ENCODE measurements around the gene INHBB.
A peak's percentile ranks its signal among the peaks of the same experiment; 100 is the strongest.
"Not testable (repeated sequence)": the region's sequence is repeated elsewhere in the genome, so short reads cannot be mapped to it uniquely, and the experiment has no call there.

INHBB gene

DNA sequence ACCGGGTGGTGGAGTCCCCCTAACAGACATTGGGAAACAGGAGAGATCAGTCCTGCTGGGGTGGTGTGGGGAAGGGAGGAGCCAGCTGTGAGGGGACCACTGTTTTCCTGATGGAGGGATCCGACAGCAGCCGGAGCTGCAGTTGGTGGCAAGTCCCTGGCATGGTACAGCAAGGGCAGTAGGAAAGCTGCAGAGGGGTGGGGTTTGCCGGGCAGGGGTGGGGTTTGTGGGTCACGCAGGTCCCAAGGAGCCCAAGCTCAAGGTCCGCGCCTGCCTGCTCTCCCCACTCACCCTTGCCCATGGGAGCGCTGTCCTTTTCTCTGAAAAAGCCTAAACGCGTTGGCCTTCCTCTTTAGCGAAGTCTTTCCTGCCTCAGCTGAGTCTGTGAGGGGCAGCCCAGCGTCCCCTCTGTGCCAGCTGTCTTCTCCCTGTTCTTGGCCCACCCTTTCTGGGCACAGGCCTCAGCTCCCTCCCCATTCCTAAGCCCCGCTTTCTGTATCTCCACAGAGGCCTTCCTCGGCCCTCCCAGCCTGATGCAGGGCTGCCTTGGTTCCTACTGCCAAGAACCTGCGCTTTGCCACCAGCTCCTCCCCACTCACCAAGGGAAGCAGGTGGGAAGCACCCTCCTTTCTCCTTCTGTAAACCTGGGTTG lies 29.3 kb upstream of the INHBB start:
- no peak for DNase-seq (ENCODE audit: low read depth)

DNA sequence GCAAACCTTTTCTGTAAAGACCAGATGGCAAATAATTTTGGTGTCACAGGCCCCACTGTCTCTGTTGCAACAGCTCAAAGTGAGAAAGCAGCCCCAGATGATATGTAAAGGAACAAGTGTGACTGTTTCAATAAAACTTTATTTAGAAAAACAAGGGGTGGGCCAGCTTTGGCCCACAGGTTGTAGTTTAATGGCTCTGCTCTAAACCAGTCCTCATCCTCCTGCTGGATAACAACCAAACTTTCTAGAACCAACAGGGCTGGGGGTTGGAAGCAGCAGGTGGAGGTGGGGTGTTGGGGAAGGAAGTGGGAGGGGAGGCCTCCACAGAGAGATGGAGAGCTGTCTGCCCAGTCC lies 28.8 kb upstream of the INHBB start:
- DNase-seq (ENCODE audit: low read depth), result no peak

DNA sequence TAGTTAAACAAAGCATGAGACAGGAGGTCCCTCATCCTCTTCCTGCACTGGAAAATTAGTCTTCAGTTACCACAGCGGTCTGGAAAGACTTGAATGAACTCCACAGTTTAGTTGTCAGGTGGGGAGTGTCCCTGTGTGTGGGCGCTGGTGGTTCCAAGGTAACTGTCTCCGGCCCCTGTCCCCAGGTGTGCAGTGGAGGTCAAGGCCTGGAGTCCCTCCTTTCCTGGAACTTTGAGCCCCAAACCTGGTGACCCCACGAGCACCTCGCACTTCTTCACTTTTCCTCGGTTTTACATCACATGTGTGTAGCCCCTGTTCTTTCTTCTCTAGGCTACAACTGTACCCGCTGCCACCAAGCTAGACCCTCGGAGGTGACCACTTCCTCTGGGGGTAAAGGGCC lies 28.0 kb upstream of the INHBB start:
- no peak for DNase-seq (ENCODE audit: low read depth)

DNA sequence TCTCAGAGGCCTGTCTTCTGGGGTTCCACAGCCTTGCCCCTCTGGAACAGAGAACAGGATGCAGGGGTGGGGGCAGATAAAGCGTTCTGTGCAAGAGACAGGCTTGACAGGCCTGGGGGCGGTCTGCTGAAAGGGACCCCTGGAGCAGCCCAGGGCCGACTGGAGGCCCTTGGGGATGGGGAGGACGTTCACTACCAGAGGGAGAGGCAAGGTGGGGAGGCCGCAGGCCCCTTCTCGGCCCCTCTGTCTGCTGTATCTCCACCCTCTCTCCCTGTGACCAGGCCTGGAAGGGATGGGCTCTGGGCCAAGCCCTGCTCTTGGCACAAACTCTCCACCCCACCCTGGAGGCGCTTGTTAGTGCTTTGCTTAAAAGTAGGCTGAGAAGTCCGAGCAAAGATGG lies 27.3 kb upstream of the INHBB start:
- no peak for DNase-seq (ENCODE audit: low read depth)

DNA sequence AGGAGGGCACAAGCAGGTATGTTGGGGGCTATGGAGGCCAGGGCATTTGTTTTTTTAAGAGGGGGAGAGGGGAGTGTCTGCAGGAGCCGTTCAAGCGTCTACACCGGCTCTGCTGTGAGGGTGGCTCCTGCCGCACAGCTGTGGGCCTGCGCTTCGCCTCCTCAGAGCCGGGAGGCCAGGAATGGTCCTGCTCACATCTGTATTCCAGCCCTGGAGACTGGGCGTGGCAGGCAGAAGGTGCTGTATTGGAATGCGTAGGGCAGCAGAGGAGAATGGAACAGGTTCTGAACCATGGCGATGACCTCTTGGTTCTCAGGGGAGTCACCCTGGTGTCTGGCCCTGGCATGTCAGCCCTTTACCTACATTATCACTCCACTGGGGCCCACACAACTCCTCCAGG lies 26.8 kb upstream of the INHBB start:
- no peak for DNase-seq (ENCODE audit: low read depth)

DNA sequence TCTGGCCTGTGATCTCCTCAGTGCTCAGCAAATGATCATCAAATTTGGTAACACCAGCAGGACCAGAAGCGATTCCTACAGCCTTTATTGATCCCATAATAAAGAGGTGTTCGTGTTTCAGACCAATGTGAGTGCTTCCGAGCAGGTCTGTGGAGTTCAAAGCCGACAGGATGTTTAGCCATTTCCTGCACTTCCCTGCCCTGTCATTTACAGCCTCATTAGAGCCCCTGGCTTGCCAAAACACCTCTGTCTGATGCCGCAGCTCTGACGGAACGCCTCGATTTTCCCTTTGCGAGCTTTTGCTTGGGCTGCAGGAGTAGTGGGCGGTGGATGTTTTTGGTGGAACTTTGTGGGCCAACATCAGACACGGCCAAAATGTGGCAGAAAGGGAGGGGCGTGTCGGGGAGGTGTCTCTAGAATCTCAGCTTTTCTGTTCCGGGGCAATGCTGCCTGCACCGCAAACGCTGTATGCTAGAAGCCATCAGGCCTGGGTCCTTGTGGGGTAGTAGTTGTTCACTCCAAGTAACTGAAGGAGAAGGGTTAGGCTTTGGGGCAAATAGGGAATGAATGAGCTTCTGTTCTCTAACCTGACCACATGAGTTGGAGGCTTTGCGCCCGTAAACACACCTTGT lies 26.1 kb upstream of the INHBB start:
- no peak for DNase-seq (ENCODE audit: low read depth)

DNA sequence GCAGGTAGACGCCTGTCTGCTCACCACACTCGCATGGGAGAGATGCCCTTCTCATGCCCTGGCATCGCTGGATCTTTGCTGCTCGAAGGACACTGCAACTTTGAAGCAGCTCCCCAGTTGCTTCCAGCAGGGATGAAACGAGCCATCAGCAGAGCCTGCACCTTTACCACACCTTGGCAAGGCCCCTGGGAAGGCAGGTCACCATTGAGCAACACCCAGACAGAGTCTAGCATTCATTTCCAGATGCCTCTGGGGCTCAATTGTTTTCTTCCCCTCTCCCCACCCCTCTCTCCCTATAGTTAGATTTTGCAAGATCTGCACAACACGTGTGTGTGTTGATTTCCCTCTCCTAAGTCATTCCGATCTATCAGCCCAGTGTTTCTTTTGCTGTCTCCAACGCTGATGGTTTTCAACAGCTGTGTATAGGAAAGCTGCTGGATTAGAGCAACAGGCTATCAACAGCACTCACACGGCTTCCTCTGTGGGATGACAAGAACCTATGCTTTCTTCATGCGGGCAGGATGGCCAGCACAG lies 25.6 kb upstream of the INHBB start:
- DNase-seq (ENCODE audit: low read depth), result no peak

DNA sequence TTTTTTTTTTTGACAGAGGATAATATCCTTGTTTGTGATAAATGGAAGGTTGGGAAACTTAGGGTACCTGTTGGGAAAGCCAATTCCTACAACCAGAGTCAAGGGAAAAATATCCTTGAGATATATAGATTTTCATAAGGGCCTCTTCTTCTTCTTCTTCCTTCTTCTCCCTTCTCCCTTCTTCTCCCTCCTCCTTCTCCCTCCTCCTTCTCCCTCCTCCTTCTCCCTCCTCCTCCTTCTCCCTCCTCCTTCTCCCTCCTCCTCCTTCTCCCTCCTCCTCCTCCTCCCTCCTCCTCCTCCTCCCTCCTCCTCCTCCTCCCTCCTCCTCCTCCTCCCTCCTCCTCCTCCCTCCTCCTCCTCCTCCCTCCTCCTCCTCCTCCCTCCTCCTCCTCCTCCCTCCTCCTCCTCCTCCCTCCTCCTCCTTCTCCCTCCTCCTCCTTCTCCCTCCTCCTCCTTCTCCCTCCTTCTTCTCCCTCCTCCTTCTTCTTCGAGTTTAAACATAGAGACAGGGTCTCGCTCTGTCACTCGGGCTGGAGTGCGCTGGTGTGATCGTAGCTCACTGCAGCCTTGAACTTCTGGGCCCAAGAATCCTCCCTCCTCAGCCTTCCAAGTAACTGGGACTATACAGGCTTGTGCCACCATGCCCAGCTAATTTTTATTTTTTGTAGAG lies 24.9 kb upstream of the INHBB start:
- not testable (repeated sequence) for DNase-seq (ENCODE audit: low read depth)

DNA sequence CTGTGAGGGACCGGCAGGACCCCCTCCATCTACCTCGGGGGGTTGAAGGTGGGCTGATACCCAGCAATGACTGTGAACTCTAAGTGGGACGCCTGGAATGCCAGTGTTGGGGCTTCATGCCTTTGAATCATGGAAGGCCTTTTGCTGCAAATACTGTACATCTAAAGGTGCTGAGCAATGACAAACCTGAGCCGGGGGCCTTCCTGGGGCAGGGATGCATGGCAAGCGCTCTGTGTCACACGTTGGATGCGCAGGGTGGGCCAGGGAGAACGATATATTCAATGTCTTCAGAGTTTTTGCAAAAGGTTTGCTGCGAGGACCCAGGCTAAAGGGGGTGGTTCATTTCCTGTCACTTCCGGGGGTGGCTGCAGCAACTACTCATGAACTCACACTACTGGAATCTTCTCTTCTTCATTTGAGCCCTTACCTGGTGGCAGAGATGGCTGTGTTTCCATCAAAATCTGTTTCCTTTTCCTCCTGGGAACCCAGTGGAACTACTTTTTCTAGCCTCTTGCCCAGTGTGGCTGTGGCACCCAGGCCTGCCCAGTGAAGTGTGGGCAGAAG lies 24.1 kb upstream of the INHBB start:
- DNase-seq (ENCODE audit: low read depth), result no peak

DNA sequence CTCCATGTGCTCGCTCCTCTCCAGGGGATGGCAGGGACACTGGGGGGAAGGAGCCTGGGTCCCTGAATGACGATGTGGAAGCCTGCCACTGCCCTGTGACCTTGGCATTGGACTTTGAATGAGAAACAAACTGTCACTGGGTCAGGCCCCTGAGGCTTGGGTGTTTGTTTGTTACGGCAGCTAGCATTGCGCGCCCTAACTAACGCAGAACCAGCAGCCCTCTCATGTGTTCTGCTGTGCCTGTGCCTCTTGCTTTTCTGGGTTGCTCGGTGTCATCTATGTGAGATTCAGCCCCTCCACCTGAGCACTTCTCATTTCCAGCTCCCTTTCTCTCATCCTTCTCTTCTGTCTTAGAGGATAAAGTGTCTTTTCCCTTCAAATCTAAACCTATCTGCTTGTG lies 23.6 kb upstream of the INHBB start:
- no peak for DNase-seq (ENCODE audit: low read depth)

DNA sequence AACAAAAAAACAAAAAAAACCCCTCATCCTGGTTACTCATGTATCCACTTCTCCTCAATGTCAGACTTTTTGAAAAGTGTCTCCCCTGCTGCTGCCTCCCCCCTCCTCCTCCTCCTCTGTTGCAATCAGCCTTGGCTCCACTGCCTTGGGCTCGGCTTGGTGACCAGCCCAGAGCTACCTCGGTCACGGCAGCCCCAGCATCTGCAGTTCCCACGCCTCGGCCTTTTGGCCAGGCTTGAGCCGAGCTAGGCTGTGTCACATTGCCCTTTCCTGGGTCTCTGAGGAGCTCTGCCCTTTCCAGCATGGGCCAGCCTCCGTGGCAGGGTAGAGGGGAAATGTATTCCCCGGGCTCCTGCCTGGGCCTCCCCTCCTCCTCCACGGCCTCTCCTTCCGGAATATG lies 22.7 kb upstream of the INHBB start:
- DNase-seq (ENCODE audit: low read depth), result peak; percentile 65

DNA sequence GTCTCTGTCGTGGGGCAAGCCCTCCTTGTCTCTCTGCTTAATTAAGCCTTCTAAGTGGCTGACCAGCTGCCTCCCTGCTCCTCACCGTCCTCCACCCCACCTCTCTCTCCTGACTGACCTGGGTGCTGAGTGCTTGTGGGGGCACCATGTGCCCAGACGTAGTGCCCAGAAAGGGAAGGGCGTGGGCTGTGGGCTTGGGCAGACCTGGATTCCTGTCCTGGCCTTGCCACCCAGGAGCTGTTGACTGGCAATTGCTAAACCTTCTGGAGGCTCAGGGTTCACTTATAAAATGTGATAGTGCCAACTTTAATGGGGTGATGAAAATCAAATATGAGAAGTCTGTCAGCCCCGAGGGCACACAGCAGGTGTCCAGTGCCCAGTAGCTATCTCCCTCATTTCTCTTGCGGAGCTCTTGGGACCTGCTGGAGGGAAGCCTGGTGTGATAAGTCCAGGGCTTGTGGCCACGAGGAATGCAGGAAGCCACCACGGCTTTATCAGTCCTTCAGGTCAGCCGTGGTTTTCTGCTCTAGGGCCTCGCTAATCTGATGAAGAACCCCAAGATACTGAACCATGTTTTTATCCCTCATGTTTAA lies 22.0 kb upstream of the INHBB start:
- DNase-seq (ENCODE audit: low read depth), result no peak

DNA sequence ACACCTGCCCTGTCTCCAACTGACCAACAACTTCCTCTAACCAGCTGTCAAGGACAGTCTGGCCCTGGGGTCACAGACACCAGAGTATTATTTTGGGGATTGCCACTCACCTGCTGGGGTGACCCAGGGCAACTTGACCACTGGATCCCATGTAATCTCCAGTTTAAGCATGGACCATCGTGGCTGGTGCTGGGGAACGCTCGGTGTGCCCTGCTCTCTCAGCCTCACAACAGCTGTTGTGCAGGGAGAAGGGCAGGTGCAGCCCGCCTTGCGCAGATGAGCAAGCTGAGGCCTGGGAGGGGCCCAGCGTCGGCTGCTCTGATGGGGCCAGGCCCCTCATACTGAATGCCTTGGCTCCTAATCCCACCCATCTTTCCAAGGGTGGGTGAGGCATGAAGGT lies 21.0 kb upstream of the INHBB start:
- DNase-seq (ENCODE audit: low read depth), result no peak

DNA sequence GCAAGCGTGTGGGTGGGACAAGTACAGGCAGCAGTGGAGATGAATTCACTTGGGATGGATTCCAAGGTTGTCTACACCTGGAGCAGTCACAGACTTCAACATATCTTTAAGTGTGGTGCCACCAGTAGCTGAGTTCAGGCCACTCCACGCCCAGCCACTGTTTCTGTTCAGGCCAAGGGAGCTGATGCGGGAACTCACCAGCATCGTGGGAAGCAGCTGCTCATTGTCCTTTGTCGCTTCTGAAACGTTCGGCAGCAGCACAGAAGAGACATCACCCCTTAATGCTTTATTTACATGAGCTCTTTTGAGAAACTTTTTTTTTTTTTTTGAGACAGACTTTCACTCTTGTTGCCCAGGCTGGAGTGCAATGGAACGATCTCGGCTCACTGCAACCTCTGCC lies 19.9 kb upstream of the INHBB start:
- DNase-seq (ENCODE audit: low read depth), result no peak

DNA sequence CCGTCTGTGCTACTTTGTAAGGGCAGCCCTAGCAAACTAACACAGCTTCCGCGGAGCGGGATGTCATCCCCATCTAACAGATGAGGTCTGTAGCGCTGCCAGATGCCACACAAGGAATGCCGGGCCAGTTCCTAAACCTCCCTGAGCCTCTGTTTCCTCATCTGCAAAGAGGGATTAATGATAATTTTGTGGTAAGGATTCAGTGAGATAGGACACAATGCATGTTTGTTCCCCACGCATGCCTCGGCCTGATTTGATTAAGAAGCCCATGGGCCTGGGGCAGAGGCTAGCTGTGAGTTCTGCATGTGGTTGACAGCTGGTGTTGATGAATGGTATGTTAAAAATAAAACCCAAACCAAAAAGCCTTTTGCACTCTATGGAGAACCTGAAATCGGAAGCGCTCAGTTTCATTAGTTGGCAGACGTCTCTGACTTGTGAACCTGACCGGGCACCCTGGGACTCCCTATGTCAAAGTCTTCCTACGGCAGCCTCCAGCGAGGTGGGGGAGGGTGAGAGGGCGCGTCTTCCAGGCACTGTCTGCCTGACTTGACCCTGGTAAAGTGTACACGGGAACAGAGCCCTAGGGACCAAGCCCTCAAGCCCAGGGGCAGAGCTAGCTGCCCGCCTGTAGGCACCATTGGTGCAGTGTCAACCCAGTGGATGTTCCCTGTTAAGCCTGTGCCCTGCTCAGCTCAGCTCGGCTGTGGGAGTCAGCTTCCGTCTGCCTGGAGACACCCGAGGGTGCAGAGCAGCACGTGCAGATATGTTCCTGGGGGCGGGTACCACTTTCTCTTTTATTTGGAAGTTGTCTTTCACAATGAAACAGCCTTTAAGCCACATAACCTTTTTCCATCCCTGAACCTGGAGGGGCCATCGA lies 14.8 kb upstream of the INHBB start:
- no peak for DNase-seq (ENCODE audit: low read depth)

DNA sequence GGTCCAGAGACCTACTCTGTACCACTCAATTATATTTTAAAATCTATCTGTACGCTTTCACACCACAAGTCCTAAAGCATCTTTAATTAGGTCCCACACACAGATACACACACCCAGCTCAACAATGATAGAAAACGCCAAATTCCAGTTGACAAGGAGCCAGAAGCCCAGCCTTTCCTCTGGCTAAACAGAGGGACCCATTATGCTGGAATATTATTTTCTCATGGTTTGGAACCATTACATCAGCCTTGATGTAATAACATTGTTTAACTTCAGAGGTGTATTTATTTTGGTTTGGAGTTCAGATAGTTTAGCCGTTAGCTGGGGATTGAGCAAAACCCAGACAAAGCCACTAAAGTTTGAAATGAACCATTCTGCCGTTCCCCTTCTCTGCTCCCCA lies 14.0 kb upstream of the INHBB start:
- no peak for DNase-seq (ENCODE audit: low read depth)

DNA sequence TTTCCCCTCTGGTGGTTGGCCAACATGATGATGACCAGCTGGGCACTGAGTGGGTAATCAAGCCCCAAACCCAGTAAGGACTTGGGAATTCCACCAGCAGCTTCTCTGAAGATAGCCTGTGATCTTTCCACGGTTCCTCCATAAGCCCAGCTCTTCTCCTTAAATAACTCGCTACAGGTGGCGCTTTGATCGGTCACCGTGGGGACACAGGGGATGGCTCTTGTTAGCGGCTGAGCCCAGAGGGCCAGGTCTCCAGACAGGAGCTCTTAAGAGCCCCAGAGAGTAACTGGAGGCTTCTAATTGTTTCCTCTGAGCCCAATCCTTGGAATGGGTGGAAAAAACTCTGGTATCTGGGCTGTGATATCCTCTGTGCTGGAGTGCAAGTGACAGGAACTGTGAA lies 13.6 kb upstream of the INHBB start:
- DNase-seq (ENCODE audit: low read depth), result no peak

DNA sequence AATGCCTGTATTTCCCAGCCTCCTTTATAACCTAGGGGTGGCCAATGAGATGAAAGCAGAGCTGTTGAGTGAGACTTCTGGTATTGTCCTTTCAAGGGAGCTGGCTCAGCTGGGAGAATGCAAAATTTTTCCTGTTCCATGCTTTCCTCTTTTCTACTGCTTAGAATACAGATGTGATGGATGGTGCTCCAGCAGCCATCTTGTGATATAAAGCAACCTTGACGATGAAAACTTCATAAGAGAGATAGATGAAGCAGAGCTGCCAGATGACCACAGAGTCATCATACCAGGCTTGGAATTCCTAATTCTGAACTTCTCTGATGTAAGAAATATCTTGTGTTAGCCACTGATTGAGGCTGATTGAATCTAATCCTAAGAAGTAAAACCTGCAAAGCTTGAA lies 11.9 kb upstream of the INHBB start:
- DNase-seq (ENCODE audit: low read depth), result no peak

DNA sequence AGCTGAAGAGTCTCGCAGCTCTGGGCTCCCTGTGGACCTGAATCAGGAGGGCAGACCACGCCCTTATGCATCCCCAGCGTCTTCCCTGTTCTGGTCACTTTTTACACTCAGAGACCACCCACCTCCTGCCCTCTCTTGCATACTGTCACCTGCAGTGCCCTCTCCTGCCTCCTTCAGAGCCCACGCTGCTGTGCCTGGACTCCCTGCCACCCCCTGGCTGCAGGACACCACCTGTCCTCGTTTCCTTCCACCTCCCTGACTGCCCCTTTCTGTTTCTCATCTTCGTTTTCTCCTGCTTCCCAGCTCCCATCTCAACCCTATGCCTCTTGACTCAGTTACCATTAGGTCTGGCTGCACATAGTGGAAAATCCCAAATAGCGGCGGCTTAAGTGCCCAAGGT lies 9.2 kb upstream of the INHBB start:
- DNase-seq (ENCODE audit: low read depth), result no peak

DNA sequence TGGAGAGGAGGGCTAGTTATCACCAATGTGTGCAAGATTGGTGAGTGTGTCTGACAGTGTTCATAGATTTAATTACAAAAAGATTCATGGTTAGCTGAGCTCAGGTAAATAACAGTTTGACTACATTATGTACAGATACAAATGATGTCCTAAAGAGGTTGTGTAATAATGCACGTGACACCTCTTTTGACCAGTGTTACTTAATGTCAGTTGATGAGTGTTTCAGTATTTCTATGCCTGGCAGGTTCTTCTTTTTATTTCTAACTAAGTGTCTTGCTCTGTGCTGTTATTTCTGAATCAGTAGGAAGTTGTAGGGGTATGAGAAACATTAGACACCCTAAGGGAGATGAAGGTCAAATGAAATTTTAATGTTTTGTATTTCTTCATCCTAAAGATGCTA lies 7.9 kb upstream of the INHBB start:
- DNase-seq (ENCODE audit: low read depth), result no peak

DNA sequence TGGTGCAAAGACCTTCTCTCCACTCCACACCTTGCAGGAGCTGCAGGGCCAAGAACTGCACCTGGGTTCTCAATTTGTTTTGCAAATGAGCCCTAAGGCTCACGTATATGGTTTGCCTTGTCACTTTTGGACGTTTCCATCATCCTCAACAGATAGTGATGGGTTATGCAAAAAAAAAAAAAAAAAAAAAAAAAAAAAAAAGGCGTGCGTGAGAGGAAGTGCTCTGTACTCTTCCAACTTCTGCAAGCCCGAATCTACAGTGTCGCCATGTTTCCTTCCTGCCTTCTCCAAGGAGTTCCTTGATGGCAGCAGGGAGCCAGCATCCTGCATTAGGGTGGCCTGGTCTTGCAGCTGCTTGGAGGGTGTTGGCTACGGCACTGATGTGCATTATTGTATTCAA lies 4.0 kb upstream of the INHBB start:
- no peak for DNase-seq (ENCODE audit: low read depth)

DNA sequence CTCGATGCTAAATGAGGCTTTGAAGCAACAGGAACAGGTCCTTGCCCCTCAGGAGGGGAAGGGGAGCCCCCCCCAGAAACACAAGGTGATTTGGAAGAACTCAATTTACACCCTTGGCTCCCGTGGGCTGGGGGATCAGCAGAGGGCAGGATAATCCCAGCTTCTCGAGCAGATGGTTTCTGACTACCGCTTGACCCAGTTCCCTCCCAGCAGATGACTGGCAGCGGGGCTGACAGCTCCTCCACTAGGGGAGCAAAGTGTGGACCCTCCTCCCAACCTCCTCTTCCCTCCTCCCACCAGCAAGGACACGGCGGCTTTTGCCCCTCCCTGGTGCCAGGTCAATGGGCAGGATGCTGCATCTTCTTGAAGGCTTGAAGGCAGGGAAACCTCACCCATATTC lies 3.5 kb upstream of the INHBB start:
- no peak for DNase-seq (ENCODE audit: low read depth)
